Bronchial epithelial cell (primary cell): ENCODE data around the gene TMEM259. TPM values are rescaled to one million over a fixed set of nuclear protein-coding genes. Genes with fewer than 3 reads are reported as not detected.
A peak's percentile ranks its signal among the peaks of the same experiment; 100 is the strongest.

Source experiments
- DNase-seq: peaks from one replicate; pipeline ENCODE4 v3.0.0-alpha.2; 2010; ENCODE audit warnings: low read depth
- FAIRE-seq: peaks from 2 replicates; lab custom pipeline; 2011; peaks lifted over from hg19 to GRCh38; lab: Jason Lieb, UNC
- H3K27me3 ChIP-seq: 2 replicates; pipeline ENCODE4 v1.5.1; 2011; ENCODE audit warnings: low read length; ENCODE audit not compliant: control insufficient read depth, insufficient read depth
- H3K36me3 ChIP-seq: 2 replicates; pipeline ENCODE4 v1.5.1; 2011; ENCODE audit warnings: low read length; ENCODE audit not compliant: control insufficient read depth, insufficient read depth
- H3K4me3 ChIP-seq: 2 replicates; pipeline ENCODE4 v1.5.1; 2011; ENCODE audit warnings: mild to moderate bottlenecking, low read depth, low read length, control low read depth
- total RNA-seq: library from RNA; depleted of rRNA; stranded (reverse); fragments of >200 nt; gene quantifications from 2 replicates; pipeline ENCODE4 v1.2.1, GENCODE V29; 2014
- TF ChIP-seq, protein P1 (sequence below): IDR thresholded peaks from 2 replicates; pipeline ENCODE4 v1.5.1; 2011; ENCODE audit warnings: mild to moderate bottlenecking, moderate library complexity, low read length, control low read depth, inconsistent platforms; ENCODE audit not compliant: insufficient read depth, severe bottlenecking

TMEM259 gene
- total RNA-seq, 1 donor from 2014 or later: 54.8 TPM

DNA sequence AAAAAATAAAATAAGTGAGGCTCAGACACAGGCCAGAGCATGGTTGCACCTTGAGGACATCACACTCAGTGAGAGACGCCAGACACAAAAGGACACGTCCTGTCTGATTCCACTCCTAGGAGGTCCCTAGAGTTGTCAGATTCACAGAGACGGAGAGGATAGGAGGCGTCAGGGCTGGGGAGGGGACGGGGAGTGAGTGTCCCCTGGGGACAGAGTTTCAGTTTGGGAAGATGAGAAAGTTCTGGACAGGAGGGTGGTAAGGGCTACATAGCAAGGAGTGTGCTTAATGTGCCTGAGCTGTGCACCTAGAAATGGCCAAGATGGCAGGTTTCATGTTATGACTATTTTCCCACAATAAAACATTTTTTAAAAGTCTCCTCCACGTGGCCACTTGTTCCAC is 22.9 kb downstream of the TMEM259 start:
- TF ChIP-seq, protein P1, sequence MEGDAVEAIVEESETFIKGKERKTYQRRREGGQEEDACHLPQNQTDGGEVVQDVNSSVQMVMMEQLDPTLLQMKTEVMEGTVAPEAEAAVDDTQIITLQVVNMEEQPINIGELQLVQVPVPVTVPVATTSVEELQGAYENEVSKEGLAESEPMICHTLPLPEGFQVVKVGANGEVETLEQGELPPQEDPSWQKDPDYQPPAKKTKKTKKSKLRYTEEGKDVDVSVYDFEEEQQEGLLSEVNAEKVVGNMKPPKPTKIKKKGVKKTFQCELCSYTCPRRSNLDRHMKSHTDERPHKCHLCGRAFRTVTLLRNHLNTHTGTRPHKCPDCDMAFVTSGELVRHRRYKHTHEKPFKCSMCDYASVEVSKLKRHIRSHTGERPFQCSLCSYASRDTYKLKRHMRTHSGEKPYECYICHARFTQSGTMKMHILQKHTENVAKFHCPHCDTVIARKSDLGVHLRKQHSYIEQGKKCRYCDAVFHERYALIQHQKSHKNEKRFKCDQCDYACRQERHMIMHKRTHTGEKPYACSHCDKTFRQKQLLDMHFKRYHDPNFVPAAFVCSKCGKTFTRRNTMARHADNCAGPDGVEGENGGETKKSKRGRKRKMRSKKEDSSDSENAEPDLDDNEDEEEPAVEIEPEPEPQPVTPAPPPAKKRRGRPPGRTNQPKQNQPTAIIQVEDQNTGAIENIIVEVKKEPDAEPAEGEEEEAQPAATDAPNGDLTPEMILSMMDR: no peak
- no peak for DNase-seq
- no peak for FAIRE-seq
- no peak overlapping the region for H3K4me3 ChIP-seq
- H3K36me3 ChIP-seq: peaks cover 3% of the 10 kb centered on the region
- peaks cover 12% of the 10 kb centered on the region for H3K27me3 ChIP-seq

DNA sequence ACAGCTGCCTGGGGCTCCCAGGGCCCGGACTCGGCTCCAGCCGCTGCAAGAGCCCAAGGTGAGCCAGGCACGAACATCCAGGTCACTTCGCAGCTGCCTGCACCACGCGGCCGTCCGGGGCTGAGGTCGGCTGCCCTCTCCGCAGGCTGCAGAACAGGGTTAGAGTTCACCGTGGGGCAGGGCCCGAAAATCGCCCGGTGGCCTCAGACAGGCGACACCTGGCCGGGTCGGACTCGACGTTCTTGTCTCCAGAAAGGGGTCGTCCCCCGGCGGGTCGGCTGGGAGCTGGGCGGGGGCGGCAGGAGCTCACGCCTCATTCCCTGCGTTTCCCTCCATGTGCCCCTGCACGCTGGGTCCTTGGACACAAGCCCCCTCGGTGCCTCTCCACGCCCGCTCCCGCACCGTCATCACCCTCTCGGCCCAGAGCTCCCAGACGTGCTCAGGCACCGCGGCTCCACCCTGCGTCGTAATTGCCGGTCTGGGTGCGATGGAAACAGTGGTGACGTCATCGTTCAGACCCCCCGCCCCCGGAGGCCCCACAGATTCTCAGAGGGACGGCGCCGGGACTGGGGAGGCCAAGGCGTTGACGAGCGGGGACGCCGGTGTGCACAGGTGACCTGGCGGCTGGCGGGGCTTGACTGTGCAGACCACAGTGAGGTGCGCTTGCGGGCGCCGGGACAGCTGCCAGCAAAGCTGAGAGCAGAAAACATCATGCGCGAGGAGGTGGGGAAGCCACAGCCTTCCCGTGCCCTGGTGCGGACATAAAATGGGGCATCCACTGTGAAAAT is 24.7 kb downstream of the TMEM259 start:
- DNase-seq (peak; percentile 54), FAIRE-seq (no peak)
- Histone ChIP-seq H3K27me3 (peaks cover 12% of the 10 kb centered on the region), H3K4me3 (peak overlapping the region; percentile 27), H3K36me3 (peaks cover 3% of the 10 kb centered on the region)
- TF ChIP-seq, protein P1: no peak

DNA sequence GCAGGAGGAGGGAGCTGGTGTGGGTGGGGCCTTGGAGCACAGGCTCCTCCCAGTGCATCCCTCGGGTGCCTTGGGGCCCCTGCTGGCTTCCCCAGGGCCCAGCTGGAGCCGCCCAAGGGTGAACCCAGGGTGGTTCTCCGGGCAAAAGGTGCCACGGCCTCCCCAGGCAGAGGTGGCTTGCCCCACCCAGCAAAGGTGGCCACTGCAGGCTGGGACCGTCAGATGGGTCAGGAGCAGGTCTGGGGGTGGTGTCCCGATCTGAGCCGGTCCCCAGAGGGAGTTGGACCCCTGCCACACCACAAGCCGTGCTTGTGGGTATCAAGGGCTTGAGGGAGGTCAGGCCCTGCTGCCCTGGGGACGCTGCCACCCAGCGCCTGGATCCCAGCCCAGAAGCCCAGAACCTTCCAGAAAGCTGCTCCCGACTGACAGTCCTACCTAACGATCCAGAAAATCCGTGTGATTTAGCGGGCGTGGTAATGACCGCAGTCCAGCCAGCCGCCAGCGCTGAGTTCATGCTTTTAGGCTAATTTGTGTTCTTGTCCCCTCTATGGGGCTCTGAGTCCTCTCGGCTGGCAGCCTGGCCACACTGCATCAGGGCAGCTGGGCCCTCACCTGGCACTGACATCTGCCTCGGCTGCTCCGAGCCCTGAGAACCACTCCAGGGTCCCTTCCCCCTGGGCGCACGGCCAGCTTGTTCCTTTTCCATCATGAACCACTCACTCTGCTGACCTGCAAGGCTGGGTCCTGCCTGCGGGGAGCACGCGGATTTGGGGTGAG is 25.7 kb downstream of the TMEM259 start:
- FAIRE-seq (no peak), DNase-seq (no peak)
- TF ChIP-seq, protein P1: no peak
- Histone ChIP-seq H3K36me3 (peaks cover 8% of the 10 kb centered on the region), H3K4me3 (no peak overlapping the region), H3K27me3 (peaks cover 7% of the 10 kb centered on the region)

DNA sequence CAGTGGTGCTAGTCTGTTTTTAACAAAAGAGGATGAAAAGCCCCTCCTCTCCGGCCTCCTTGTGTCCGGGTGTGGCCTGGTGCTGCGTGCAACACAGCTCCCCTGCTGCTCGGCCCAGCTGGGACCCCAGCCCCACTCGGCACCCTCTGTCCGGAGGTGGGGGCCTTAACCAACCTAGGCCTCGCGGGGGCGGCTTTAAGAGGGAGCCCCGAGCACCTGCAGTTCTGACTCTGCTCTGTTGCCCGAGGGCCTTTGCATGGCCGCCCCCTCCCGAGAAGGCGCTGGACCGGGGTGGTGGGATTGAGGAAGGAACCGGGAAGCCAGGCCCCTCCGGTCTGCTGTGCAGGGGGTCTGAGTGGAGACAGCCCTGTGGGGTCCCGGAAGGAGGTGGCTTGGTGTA is 26.4 kb downstream of the TMEM259 start:
- no peak for DNase-seq
- Histone ChIP-seq H3K4me3 (no peak overlapping the region), H3K36me3 (peaks cover 10% of the 10 kb centered on the region), H3K27me3 (peaks cover 7% of the 10 kb centered on the region)
- FAIRE-seq: no peak
- TF ChIP-seq, protein P1: no peak

DNA sequence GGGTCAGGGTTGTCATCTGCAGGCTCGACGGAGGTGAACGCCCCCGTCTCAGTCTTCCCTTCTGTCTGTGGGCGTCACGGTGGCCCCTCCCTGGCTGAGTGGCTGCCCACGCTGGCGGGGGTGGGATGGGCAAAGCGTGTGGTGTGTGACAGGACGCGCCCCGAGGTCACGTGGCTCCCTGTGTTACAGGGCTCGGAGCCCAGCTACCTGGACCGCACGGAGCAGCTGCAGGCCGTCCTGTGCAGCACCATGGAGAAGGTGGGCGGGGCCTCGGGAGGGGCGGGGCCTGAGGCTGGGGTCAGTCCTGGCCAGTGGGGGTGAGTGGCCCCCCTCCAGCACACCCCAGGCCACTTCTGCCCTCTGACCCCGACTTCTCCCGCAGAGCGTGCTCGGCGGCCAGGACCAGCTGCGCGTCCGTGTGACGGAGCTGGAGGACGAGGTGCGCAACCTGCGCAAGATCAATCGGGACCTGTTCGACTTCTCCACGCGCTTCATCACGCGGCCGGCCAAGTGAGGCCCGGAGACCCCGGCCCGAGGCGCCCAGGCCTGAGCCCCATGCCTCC is 27.0 kb downstream of the TMEM259 start:
- Histone ChIP-seq H3K27me3 (peaks cover 5% of the 10 kb centered on the region), H3K36me3 (peaks cover 12% of the 10 kb centered on the region), H3K4me3 (no peak overlapping the region)
- FAIRE-seq (no peak), DNase-seq (no peak)
- TF ChIP-seq, protein P1: no peak
